Activated CD4-positive, alpha-beta memory T cell treated with anti-CD3 and anti-CD28 coated beads, Interleukin-2, amount 10 ng/mL, durations not matched to agents 7 days and 5 days (primary cell): ENCODE results near the gene GAS2L2. TPM values are rescaled to one million over a fixed set of nuclear protein-coding genes. Genes with fewer than 3 reads are reported as not detected.
"Not testable (repeated sequence)": the region's sequence is repeated elsewhere in the genome, so short reads cannot be mapped to it uniquely, and the experiment has no call there.

Experiments
- CTCF ChIA-PET: fragments of 350-600 bp; sonication (Branson Sonifier 250); formaldehyde crosslinking; loops from one replicate; lab custom pipeline; 2021; ENCODE audit warnings: antibody characterized with exemption, inconsistent platforms; lab: Charles Lee
- POLR2A ChIA-PET: fragments of 350-600 bp; sonication (Branson Sonifier 250); formaldehyde crosslinking; loops from one replicate; lab custom pipeline; 2021; ENCODE audit warnings: antibody characterized with exemption; lab: Charles Lee
- DNase-seq: peaks from one replicate; pipeline ENCODE4 v3.0.0-alpha.2; 2020
- H3K27ac Mint-ChIP-seq: one replicate; pipeline ENCODE4 v1.8.0; 2021; ENCODE audit warnings: mild to moderate bottlenecking, mixed read lengths
- H3K27me3 Mint-ChIP-seq: one replicate; pipeline ENCODE4 v1.8.0; 2021; ENCODE audit warnings: mixed read lengths
- H3K36me3 Mint-ChIP-seq: one replicate; pipeline ENCODE4 v1.8.0; 2021; ENCODE audit warnings: low read depth, mixed read lengths
- H3K4me1 Mint-ChIP-seq: one replicate; pipeline ENCODE4 v1.8.0; 2021; ENCODE audit warnings: mixed read lengths
- H3K4me3 Mint-ChIP-seq: one replicate; pipeline ENCODE4 v1.8.0; 2021; ENCODE audit warnings: mild to moderate bottlenecking, mixed read lengths
- H3K9me3 Mint-ChIP-seq: one replicate; pipeline ENCODE4 v1.8.0; 2021; ENCODE audit warnings: mixed read lengths
- total RNA-seq, 2 experiments: library from RNA; stranded (reverse); gene quantifications; one replicate each; pipeline ENCODE4 v1.2.3, GENCODE V29; 2021

GAS2L2 gene
- total RNA-seq, 2 experiments from 2014 or later: not detected

DNA sequence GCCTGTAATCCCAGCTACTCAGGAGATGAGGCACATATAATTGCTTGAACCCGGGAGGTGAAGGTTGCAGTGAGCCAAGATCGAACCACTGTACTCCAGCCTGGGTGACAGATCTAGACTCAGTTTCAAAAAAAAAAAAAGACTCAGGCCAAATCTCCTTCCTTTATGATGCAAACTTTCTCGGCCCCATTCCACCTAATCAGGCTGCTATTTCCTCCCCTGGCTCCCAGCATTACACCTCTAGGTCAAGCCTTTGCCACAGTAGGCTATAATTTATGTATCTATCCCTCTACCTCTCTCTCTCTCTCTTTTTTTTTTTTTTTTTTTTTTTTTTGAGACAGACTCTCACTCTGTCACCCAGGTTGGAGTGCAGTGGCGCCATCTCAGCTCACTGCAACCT, 1.5 kb downstream of the GAS2L2 start:
- H3K36me3 Mint-ChIP-seq, H3K27ac Mint-ChIP-seq, POLR2A ChIA-PET, DNase-seq, H3K4me3 Mint-ChIP-seq, H3K9me3 Mint-ChIP-seq: not testable (repeated sequence)
- peaks cover 40% of the 10 kb centered on the region for H3K27me3 Mint-ChIP-seq
- peaks cover 10% of the 10 kb centered on the region for H3K4me1 Mint-ChIP-seq
- CTCF ChIA-PET: interaction anchor here (1.3 to 1.4 kb wide), 2 partner anchors 13 to 138 kb away, joined by 3 to 4 read pairs; no protein-coding TSS in a partner anchor

GRCh38 chr17:35750526-35751395, 2.3 kb downstream of the GAS2L2 start:
- peak overlapping the region; percentile 43 for H3K4me3 Mint-ChIP-seq

GRCh38 chr17:35749560-35750412, 3.3 kb downstream of the GAS2L2 start:
- peaks cover 10% of the 10 kb centered on the region for H3K4me1 Mint-ChIP-seq
- DNase-seq: no peak
- CTCF ChIA-PET: interaction anchor here (1.3 to 2.6 kb wide), 3 partner anchors 14 to 136 kb away, joined by 4 to 13 read pairs (median 7); partner anchors contain the start of gene TAF15
- no peaks in the 10 kb centered on the region for H3K9me3 Mint-ChIP-seq
- H3K27me3 Mint-ChIP-seq: peaks cover 40% of the 10 kb centered on the region
- H3K4me3 Mint-ChIP-seq: no peak overlapping the region
- no peaks in the 10 kb centered on the region for H3K36me3 Mint-ChIP-seq
- no peak overlapping the region for H3K27ac Mint-ChIP-seq
- POLR2A ChIA-PET: interaction anchor here (1.2 kb wide), 1 partner anchor 209 kb away, joined by 3 read pairs; no protein-coding TSS in a partner anchor

More at GRCh38 chr17:35750526-35751395, 2.3 kb downstream of the GAS2L2 start:
- no peak for DNase-seq
- no peaks in the 10 kb centered on the region for H3K9me3 Mint-ChIP-seq
- ChIA-PET CTCF (interaction anchor here (1.3 to 2.6 kb wide), 3 partner anchors 13 to 137 kb away, joined by 3 to 13 read pairs (median 4); no protein-coding TSS in a partner anchor), POLR2A (no interaction called here)
- peaks cover 10% of the 10 kb centered on the region for H3K4me1 Mint-ChIP-seq
- no peak overlapping the region for H3K27ac Mint-ChIP-seq
- peaks cover 40% of the 10 kb centered on the region for H3K27me3 Mint-ChIP-seq
- H3K36me3 Mint-ChIP-seq: no peaks in the 10 kb centered on the region

DNA sequence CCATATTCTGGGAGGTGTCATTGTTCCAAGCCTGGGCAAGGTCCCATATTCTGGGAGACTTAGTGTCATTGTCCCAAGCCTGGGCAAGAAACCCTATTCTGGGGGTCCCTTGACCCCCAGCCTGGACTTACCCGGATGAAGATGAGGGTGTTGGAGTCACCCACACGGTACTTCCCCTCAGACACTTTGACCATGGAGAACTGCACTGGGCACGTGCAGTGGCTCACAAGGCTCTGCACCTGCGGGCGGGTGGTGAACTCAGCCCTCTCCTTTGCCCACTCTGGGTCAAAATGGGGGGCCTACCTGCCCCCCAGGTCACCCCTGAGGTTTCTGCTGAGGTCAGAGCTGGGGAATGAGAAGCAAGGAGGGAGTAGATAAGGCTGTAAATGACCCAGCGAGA, 4.1 kb downstream of the GAS2L2 start:
- Mint-ChIP-seq H3K36me3 (no peaks in the 10 kb centered on the region), H3K27me3 (peaks cover 41% of the 10 kb centered on the region), H3K27ac (no peak overlapping the region), H3K9me3 (no peaks in the 10 kb centered on the region), H3K4me3 (no peak overlapping the region), H3K4me1 (peaks cover 10% of the 10 kb centered on the region)
- ChIA-PET CTCF (interaction anchor here (1.3 to 2.6 kb wide), 4 partner anchors 15 to 137 kb away, joined by 4 to 16 read pairs (median 10); partner anchors contain the start of gene TAF15), POLR2A (interaction anchor here (1.2 kb wide), 1 partner anchor 208 kb away, joined by 3 read pairs; no protein-coding TSS in a partner anchor)
- no peak for DNase-seq

GRCh38 chr17:35748341-35748841, 4.6 kb downstream of the GAS2L2 start:
- ChIA-PET CTCF (interaction anchor here (0.9 to 2.6 kb wide), 9 partner anchors 9 to 608 kb away, joined by 3 to 16 read pairs (median 7); no protein-coding TSS in a partner anchor), POLR2A (interaction anchor here (1.4 kb wide), 1 partner anchor 9 kb away, joined by 3 read pairs; no protein-coding TSS in a partner anchor)
- Mint-ChIP-seq H3K36me3 (no peaks in the 10 kb centered on the region), H3K27me3 (peaks cover 42% of the 10 kb centered on the region), H3K4me1 (peaks cover 10% of the 10 kb centered on the region), H3K27ac (no peak overlapping the region), H3K9me3 (no peaks in the 10 kb centered on the region), H3K4me3 (no peak overlapping the region)
- DNase-seq: no peak

DNA sequence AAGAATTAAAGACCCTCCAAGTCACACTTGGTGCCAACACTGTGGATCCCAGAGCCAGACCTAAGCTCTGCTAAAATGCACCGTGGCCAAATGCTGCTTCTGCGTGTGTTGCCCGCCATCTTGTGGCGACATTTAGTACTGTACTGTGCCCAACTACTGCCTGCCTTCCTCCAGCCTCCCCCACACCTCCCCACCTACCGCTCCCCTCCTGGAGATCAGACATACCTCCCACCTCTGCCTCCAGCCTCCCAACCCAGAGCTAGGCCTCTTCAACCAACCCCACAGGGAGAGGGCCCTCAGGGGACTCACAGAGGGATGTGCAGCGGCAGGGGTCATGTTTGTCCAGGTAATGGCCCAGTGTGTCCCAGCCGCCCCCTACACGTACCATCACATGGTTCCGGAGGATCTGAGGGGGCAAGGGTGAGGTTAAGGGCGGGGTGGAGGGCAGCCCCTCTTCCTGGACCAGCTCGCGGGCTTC, 5.5 kb downstream of the GAS2L2 start:
- Mint-ChIP-seq H3K4me3 (no peak overlapping the region), H3K4me1 (peaks cover 10% of the 10 kb centered on the region), H3K27ac (no peak overlapping the region), H3K36me3 (no peaks in the 10 kb centered on the region), H3K27me3 (peaks cover 37% of the 10 kb centered on the region), H3K9me3 (no peaks in the 10 kb centered on the region)
- CTCF ChIA-PET: interaction anchor here (0.6 to 2.1 kb wide), 40 partner anchors 8 to 657 kb away, joined by 3 to 27 read pairs (median 4); partner anchors contain the start of genes RAD51D and RASL10B
- POLR2A ChIA-PET: interaction anchor here (1.0 to 1.4 kb wide), 2 partner anchors 9 to 134 kb away, joined by 3 read pairs; no protein-coding TSS in a partner anchor
- peak; percentile 80 for DNase-seq

GRCh38 chr17:35745749-35746320, 7.2 kb downstream of the GAS2L2 start:
- no peaks in the 10 kb centered on the region for H3K9me3 Mint-ChIP-seq
- no peak overlapping the region for H3K4me3 Mint-ChIP-seq
- H3K27ac Mint-ChIP-seq: no peak overlapping the region
- peaks cover 12% of the 10 kb centered on the region for H3K4me1 Mint-ChIP-seq
- POLR2A ChIA-PET: interaction anchor here (1.1 kb wide), 1 partner anchor 63 kb away, joined by 3 read pairs; the partner anchor contains the start of gene TAF15
- H3K27me3 Mint-ChIP-seq: peaks cover 44% of the 10 kb centered on the region
- DNase-seq: no peak
- CTCF ChIA-PET: interaction anchor here (1.1 to 1.8 kb wide), 2 partner anchors 18 to 133 kb away, joined by 5 to 8 read pairs; no protein-coding TSS in a partner anchor
- H3K36me3 Mint-ChIP-seq: no peaks in the 10 kb centered on the region

- ChIA-PET POLR2A (interaction anchor here (1.1 kb wide), 1 partner anchor 64 kb away, joined by 3 read pairs; the partner anchor contains the start of gene TAF15), CTCF (interaction anchor here (0.6 to 1.8 kb wide), 3 partner anchors 19 to 132 kb away, joined by 3 to 8 read pairs (median 4); no protein-coding TSS in a partner anchor)
- Mint-ChIP-seq H3K4me1 (peaks cover 12% of the 10 kb centered on the region), H3K27me3 (peaks cover 42% of the 10 kb centered on the region), H3K27ac (no peak overlapping the region), H3K36me3 (no peaks in the 10 kb centered on the region), H3K9me3 (no peaks in the 10 kb centered on the region), H3K4me3 (no peak overlapping the region)
- no peak for DNase-seq
Observed at GRCh38 chr17:35745246-35745645, 7.8 kb downstream of the GAS2L2 start.

- Mint-ChIP-seq H3K9me3 (no peaks in the 10 kb centered on the region), H3K36me3 (no peaks in the 10 kb centered on the region), H3K4me3 (no peak overlapping the region), H3K27ac (no peak overlapping the region), H3K4me1 (peaks cover 10% of the 10 kb centered on the region), H3K27me3 (peaks cover 44% of the 10 kb centered on the region)
- ChIA-PET CTCF (interaction anchor here (0.6 to 1.8 kb wide), 3 partner anchors 19 to 132 kb away, joined by 3 to 8 read pairs (median 4); no protein-coding TSS in a partner anchor), POLR2A (interaction anchor here (1.1 kb wide), 1 partner anchor 64 kb away, joined by 3 read pairs; the partner anchor contains the start of gene TAF15)
- DNase-seq: no peak
Observed at GRCh38 chr17:35744830-35745229, 8.2 kb downstream of the GAS2L2 start.

- peak; percentile 34 for DNase-seq
- POLR2A ChIA-PET: no interaction called here
- no peaks in the 10 kb centered on the region for H3K36me3 Mint-ChIP-seq
- peaks cover 42% of the 10 kb centered on the region for H3K27me3 Mint-ChIP-seq
- H3K27ac Mint-ChIP-seq: no peak overlapping the region
- peaks cover 6% of the 10 kb centered on the region for H3K4me1 Mint-ChIP-seq
- CTCF ChIA-PET: no interaction called here
- no peak overlapping the region for H3K4me3 Mint-ChIP-seq
- no peaks in the 10 kb centered on the region for H3K9me3 Mint-ChIP-seq
Observed at GRCh38 chr17:35743626-35744328, 9.3 kb downstream of the GAS2L2 start.

DNA sequence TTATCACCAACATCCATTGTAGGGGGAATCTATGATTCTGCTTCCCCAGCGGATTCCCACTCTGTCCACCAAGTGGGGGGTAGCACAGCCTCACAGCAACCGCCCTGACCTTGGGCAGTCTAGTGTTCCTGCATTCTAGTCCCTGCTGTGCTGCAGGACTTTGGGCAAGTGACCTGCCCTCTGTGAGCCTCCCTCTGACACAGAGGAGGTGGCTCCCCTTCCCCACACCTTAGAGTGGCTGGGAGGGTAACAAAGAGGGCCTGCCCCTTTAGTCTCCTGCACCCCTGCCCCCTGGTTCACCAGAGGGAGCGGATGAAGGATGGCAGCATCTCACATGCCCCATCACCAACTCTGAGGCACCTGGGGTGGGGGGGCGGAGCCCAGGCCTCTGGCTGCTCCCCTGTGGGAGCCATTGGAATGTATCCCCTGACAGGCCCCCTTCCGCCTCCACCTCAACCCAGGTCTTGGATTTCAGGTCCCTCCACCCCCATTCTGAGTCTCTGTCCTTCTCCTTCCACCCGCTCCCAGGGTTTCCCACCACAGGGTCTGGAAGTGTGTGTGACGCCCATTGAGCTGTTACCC, 10.1 kb downstream of the GAS2L2 start:
- Mint-ChIP-seq H3K27ac (no peak overlapping the region), H3K4me1 (peaks cover 6% of the 10 kb centered on the region), H3K36me3 (no peaks in the 10 kb centered on the region), H3K27me3 (peaks cover 38% of the 10 kb centered on the region), H3K9me3 (no peaks in the 10 kb centered on the region), H3K4me3 (no peak overlapping the region)
- DNase-seq: no peak
- ChIA-PET CTCF (no interaction called here), POLR2A (no interaction called here)
